K562 (cell line): ENCODE data around the gene FAM43B. TPM values are rescaled to one million over a fixed set of nuclear protein-coding genes. Genes with fewer than 3 reads are reported as not detected.

ENCODE experiments used
- CBX2 ChIP-seq: fragments of 200-600 bp; sonication (generic); IDR thresholded peaks from one replicate; pipeline ENCODE4 v1.6.1; 2012; ENCODE audit warnings: mild to moderate bottlenecking, low read length, inconsistent platforms; ENCODE audit not compliant: insufficient read depth, poor library complexity, severe bottlenecking
- CBX8 ChIP-seq: fragments of 200-600 bp; sonication (generic); IDR thresholded peaks from 2 replicates; pipeline ENCODE4 v1.6.1; 2012; ENCODE audit warnings: borderline replicate concordance, mixed run types, low read depth, mild to moderate bottlenecking, moderate library complexity, mixed read lengths, low read length, control low read depth, inconsistent platforms; ENCODE audit not compliant: poor library complexity, severe bottlenecking; ENCODE audit errors: extremely low read depth
- CTBP1 ChIP-seq: fragments of 450-650 bp; IDR thresholded peaks from 2 replicates; pipeline ENCODE4 v1.6.1; 2016; ENCODE audit warnings: borderline replicate concordance
- CXXC5 ChIP-seq: fragments of 250-450 bp; sonication (Bioruptor Pico); IDR thresholded peaks from 2 replicates; pipeline ENCODE4 v1.8.0; 2022; ENCODE audit warnings: inconsistent platforms, mild to moderate bottlenecking, moderate library complexity
- HMGN3 ChIP-seq: IDR thresholded peaks from 2 replicates; pipeline ENCODE4 v1.6.1; 2011; ENCODE audit warnings: borderline replicate concordance, low read depth, mild to moderate bottlenecking, mixed read lengths, low read length; ENCODE audit not compliant: insufficient read length; ENCODE audit errors: extremely low read depth
- JUN ChIP-seq, 2 experiments: sonication (generic) in 1 of 2; formaldehyde crosslinking in 1 of 2; IDR thresholded peaks; 2 replicates each; pipeline versions ENCODE4 v1.6.1 to v1.8.0; 2012 to 2022; ENCODE audit warnings: borderline replicate concordance in 2 of 2, mild to moderate bottlenecking in 2 of 2, improper control_type of control experiment in 1 of 2, low read depth in 1 of 2, low read length in 1 of 2, missing genetic modification reagents in 1 of 2
- LARP7 ChIP-seq: fragments of 450-650 bp; IDR thresholded peaks from 2 replicates; pipeline ENCODE4 v1.6.1; 2016
- MCM5 ChIP-seq: fragments of 450-650 bp; IDR thresholded peaks from 2 replicates; pipeline ENCODE4 v1.6.1; 2016; ENCODE audit warnings: low read depth
- MEF2A ChIP-seq: IDR thresholded peaks from 2 replicates; pipeline ENCODE4 v1.6.1; 2011; ENCODE audit warnings: low read depth, mild to moderate bottlenecking, low read length, moderate library complexity; ENCODE audit not compliant: control insufficient read depth
- MTA3 ChIP-seq: fragments of 450-650 bp; formaldehyde crosslinking; IDR thresholded peaks from 2 replicates; pipeline ENCODE4 v1.6.1; 2017; ENCODE audit warnings: mild to moderate bottlenecking, borderline replicate concordance
- NR1H2 ChIP-seq: sonication (generic); formaldehyde crosslinking; IDR thresholded peaks from 2 replicates; pipeline ENCODE4 v1.4.0; 2020; ENCODE audit warnings: mild to moderate bottlenecking, missing genetic modification reagents
- POLR2AphosphoS2 ChIP-seq: IDR thresholded peaks from 2 replicates; pipeline ENCODE4 v1.6.1; 2012; ENCODE audit warnings: low read length, improper control_type of control experiment
- RBM14 ChIP-seq: fragments of 200-400 bp; formaldehyde crosslinking; IDR thresholded peaks from 2 replicates; pipeline ENCODE4 v1.6.1; 2018; ENCODE audit warnings: low read depth, mild to moderate bottlenecking, low read length, moderate library complexity, borderline replicate concordance; ENCODE audit not compliant: insufficient read depth
- SIN3B ChIP-seq: fragments of 450-650 bp; IDR thresholded peaks from 2 replicates; pipeline ENCODE4 v1.6.1; 2017; ENCODE audit warnings: low read depth, mild to moderate bottlenecking, moderate library complexity
- SIX5 ChIP-seq, 2 experiments: IDR thresholded peaks; 2 replicates each; pipeline ENCODE4 v1.6.1; 2011; ENCODE audit warnings: low read length in 2 of 2, borderline replicate concordance in 1 of 2, low read depth in 1 of 2, mild to moderate bottlenecking in 1 of 2, moderate library complexity in 1 of 2; ENCODE audit not compliant: insufficient read depth in 1 of 2
- SMAD3 ChIP-seq: fragments of 450-650 bp; formaldehyde crosslinking; conservative IDR thresholded peaks from 2 replicates; pipeline ENCODE4 v1.4.0; 2020; ENCODE audit warnings: mild to moderate bottlenecking
- SNIP1 ChIP-seq: fragments of 450-650 bp; IDR thresholded peaks from 2 replicates; pipeline ENCODE4 v1.7.1; 2017; ENCODE audit warnings: low read depth, mild to moderate bottlenecking
- ZNF134 ChIP-seq: fragments of 250-450 bp; sonication (Bioruptor Pico); conservative IDR thresholded peaks from 2 replicates; pipeline ENCODE4 v1.4.0; 2020
- ZNF175 ChIP-seq: fragments of 200-800 bp; sonication (Bioruptor generic); IDR thresholded peaks from 2 replicates; pipeline ENCODE4 v1.6.1; 2016; ENCODE audit warnings: low read depth, mild to moderate bottlenecking, missing genetic modification characterization, missing compliant biosample characterization
- ZNF354B ChIP-seq: fragments of 250-450 bp; sonication (Bioruptor Pico); IDR thresholded peaks from 2 replicates; pipeline ENCODE4 v1.4.0; 2020
- ZNF644 ChIP-seq: fragments of 200-800 bp; sonication (Bioruptor generic); IDR thresholded peaks from 2 replicates; pipeline ENCODE4 v1.6.1; 2016; ENCODE audit warnings: low read depth, missing genetic modification characterization, missing compliant biosample characterization
- ZNF655 ChIP-seq: fragments of 250-450 bp; sonication (Bioruptor Pico); IDR thresholded peaks from 2 replicates; pipeline ENCODE4 v1.5.0; 2021
- ZNF830 ChIP-seq: fragments of 250-450 bp; sonication (Bioruptor Pico); IDR thresholded peaks from 2 replicates; pipeline ENCODE4 v1.5.0; 2021; ENCODE audit warnings: mild to moderate bottlenecking
- polyA plus RNA-seq, 8 experiments: library from polyadenylated mRNA; depleted of rRNA in 4 of 8; stranded (reverse) in 5 of 8; unstranded in 3 of 8; fragments of >200 nt; fragmentation: Nextera tagmentation in 2 of 8; fragmentation: Illumina TruSeq in 1 of 8; extraction: Ambion mirVana in 2 of 8; extraction: Trizol in 1 of 8; gene quantifications; 2 replicates each; pipeline versions ENCODE4 v1.2.1 to v1.2.3, GENCODE V29; 2011 to 2014; ENCODE audit warnings: inconsistent platforms in 1 of 8, missing spikeins in 1 of 8
- total RNA-seq, 7 experiments: library from RNA; depleted of rRNA in 6 of 7; stranded (reverse); fragments of >200 nt in 6 of 7; fragmentation: Illumina TruSeq in 2 of 7; extraction: Trizol in 2 of 7; gene quantifications; 2 replicates each; pipeline versions ENCODE4 v1.2.1 to v1.2.3, GENCODE V29; 2011 to 2021; ENCODE audit warnings: low replicate concordance in 1 of 7
- TF ChIP-seq, protein P1 (sequence below): fragments of 250-450 bp; sonication (Bioruptor Pico); IDR thresholded peaks from 2 replicates; pipeline ENCODE4 v1.8.0; 2021; ENCODE audit warnings: moderate library complexity, mild to moderate bottlenecking, inconsistent platforms
- TF ChIP-seq, protein P2 (sequence below), 2 experiments: fragments of 450-650 bp in 1 of 2; sonication (generic) in 1 of 2; formaldehyde crosslinking in 1 of 2; IDR thresholded peaks in 1 of 2; conservative IDR thresholded peaks in 1 of 2; 2 replicates each; pipeline versions ENCODE4 v1.6.1 to v1.8.1; 2016 to 2023; ENCODE audit warnings: mild to moderate bottlenecking in 2 of 2, moderate library complexity in 2 of 2, inconsistent platforms in 1 of 2, missing genetic modification reagents in 1 of 2

FAM43B gene
- total and polyA plus RNA-seq, 9 of the 15 experiments (the other 6 are each of a cell fraction or from before 2014, with no cell fraction given) = not detected

GRCh38 chr1:20574686-20575540 lies 22.5 kb downstream of the FAM43B start (continued):
- TF ChIP-seq ZNF655 (CRISPR knock-in tag) (no peak), JUN (IDR thresholded peaks at IDR 0.05; ENCODE audit: borderline replicate concordance, low read depth, low read length) (peak; percentile 28; the same call in 1 of the 2 replicates), JUN (CRISPR knock-in tag; IDR thresholded peaks at IDR 0.05; ENCODE audit: borderline replicate concordance) (no peak), SNIP1 (no peak), POLR2AphosphoS2 (no peak), NR1H2 (CRISPR knock-in tag) (no peak), ZNF175 (CRISPR knock-in tag) (no peak), RBM14 (no peak), MEF2A (no peak), MCM5 (no peak), MTA3 (no peak), CXXC5 (CRISPR knock-in tag) (peak; percentile 70), CBX2 (no peak), LARP7 (no peak), ZNF134 (no peak), CBX8 (no peak), SMAD3 (no peak), SIX5 (IDR thresholded peaks at IDR 0.05; ENCODE audit: borderline replicate concordance in 1 of 2, insufficient read depth in 1 of 2, low read depth in 1 of 2, low read length in 2 of 2) (no peak), HMGN3 (no peak), ZNF830 (no peak), ZNF354B (CRISPR knock-in tag) (no peak), SIN3B (no peak), ZNF644 (tag) (no peak), CTBP1 (peak; percentile 98)
- TF ChIP-seq, protein P1, sequence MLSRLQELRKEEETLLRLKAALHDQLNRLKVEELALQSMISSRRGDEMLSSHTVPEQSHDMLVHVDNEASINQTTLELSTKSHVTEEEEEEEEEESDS (CRISPR knock-in tag) = no peak
- TF ChIP-seq, protein P2, sequence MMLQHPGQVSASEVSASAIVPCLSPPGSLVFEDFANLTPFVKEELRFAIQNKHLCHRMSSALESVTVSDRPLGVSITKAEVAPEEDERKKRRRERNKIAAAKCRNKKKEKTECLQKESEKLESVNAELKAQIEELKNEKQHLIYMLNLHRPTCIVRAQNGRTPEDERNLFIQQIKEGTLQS (IDR thresholded peaks at IDR 0.05) = no peak
- TF ChIP-seq, protein P2 (CRISPR knock-in tag; conservative IDR thresholded peaks at IDR 0.05) = no peak
